Left colon (tissue), 2 donors: Measurements from ENCODE around the gene FOXF2. TPM values are rescaled to one million over a fixed set of nuclear protein-coding genes. Genes with fewer than 3 reads are reported as not detected.

Source experiments
- ATAC-seq: fragments of 200-7000 bp; cut with Tn5 transposase; one replicate; pipeline ENCODE4 v1.9.1; 2020; ENCODE audit warnings: mild to moderate bottlenecking, moderate library complexity
- DNase-seq, 2 donors: peaks; one replicate each; pipeline ENCODE4 v3.0.0-alpha.2; 2020
- intact Hi-C, 2 donors: fragments of 100-400 bp; cut with DNase I in 1 of 2; cut with micrococcal nuclease in 1 of 2; formaldehyde crosslinking; loops; one replicate each; pipeline versions ENCODE4 v1.11.2 to v1.14.0; 2022; cut with DNase I, micrococcal nuclease
- total RNA-seq, 2 donors: library from RNA; stranded (reverse); fragmentation: NEBNext Ultra II Directional; extraction: Animal tissue kit (Norgen Biotek cat#: 25700); gene quantifications; one replicate each; pipeline ENCODE4 v1.2.1, GENCODE V29; 2021
- donor health status: DM: no; HTN: no; CAD: no.
- donor health status: DM: yes; HTN: yes; CAD: no.

Gene FOXF2
- total RNA-seq, 2 donors from 2014 or later: 3.0 to 15.2 TPM

DNA sequence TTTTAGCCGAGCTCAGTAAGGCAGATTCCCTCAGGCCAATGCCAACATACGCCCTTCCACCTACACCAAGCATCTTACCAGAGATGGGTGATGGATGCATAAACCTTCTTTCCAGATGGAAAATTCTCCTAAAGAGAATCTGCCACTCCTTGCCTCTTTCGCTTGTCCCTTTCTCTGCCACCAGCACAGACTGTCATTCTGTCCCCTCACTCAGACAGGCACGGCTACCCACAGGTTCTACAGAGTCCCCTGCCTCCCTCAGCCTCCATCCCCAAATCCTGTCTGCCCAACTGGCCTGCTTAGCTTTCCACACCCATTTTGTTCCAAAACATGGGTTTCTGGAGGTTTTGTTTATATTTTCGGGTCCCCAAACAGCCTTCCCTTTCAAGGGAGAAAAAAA is 12.7 kb upstream of the FOXF2 start:
- ATAC-seq: no peak

DNA sequence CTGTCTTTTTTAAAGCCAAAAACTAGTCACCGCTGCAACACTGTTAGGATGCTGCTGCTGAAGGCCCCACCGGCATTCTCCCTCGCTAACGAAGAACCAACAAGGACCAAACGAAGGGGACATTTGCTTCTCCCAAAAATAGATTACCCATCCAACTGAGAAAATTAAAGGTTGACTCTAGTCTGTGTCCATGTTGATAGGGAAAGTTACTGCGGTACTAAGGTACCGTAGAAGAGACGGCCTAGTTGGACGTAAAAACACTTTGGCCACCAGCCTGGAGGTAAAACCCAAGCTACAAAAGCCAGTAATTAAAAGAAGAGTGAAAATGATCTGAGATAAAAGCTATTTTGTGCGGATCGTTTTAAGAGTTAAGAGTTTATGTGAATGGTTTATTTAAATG is 11.8 kb upstream of the FOXF2 start:
- intact Hi-C loops: no loop called here
- ATAC-seq: no peak
- no peak for DNase-seq

More for the DNA sequence above, 12.7 kb upstream of the FOXF2 start:
- intact Hi-C loops: no loop called here
- DNase-seq: no peak

DNA sequence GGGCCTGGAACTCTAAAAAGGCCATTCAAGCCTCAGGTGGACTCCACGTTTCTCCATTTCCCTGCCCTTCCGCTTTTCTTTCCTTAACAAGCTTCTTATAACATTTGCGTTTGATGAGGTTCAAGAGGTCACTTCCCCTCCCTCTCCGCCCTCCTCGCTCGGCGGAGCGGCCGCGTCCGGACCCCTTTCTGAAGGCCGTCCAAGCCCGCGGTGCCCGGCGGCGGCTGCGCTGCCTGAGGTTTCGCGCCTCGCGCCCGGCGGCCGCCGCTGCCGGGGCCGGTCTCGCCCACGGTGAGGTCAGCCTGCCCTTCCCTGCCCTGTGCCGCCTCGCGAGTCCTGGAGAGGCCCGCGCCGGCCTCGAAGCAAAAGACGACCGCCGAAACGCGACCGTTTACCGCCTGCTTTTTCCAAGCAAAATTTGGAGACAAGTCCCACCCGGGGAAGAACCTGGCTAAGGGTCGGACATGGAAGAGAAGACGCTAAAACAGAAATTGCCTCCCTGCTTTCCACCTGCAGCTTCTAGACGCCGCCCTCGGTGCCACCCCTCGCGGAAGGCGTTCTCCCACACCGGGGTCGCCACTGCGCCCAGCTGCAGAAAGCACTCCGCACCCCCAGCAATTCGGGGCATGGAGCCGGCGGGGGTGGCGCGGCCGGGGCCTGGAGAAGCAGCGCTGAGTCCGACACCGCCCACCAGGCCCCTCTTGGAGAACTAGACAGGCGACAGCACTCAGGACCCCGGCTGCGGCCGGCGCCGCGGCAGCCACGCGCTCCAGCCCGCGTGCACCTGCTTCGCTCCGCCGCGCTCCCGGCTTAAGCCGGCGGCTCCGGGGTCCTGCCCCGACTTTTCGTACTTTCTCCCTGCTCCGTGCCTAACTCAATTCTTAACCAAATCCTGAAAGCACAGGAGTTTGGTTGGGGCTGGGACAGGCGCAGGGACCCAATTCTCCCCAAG is 11.0 kb upstream of the FOXF2 start:
- DNase-seq (no peak), ATAC-seq (peak; percentile 31)
- intact Hi-C loops: no loop called here

DNA sequence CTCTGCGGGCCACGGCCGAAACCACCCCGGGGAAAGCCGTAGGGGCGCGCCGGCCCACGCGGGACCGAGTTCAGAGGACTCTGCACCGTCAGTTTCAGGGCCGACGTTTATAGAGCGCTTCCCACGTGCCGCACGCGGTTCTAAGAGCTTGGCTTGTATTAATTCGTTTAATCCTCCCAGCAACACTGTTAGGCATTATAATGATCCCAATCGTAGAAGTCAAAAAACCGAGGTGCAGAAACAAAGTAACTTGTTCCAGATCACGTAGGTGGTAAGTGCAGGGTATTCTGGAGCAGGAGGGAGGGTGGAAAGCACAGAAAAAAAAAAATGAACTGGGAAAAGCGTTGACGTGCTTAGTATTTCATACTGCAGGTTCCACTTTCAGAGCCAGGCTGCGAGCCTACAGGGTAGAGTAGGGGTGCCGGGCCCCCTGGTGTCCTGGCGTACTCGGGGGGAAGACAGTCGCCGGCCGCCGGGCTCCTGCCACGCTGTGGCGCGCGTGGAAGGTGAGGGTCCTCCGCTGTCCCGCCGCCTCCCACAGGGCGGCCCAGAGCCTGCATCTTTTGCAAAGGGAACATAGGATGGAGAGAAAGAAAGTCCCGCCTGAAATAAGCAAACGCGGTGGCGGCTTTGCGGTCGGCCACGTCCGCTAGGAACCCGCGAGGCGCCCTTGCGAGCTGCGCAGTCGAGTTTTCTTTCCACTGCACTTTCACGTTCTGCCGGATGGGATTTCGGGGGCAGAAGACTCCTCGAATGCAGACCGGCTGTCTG is 10.2 kb upstream of the FOXF2 start:
- intact Hi-C loops: no loop called here
- ATAC-seq (no peak), DNase-seq (no peak)

DNA sequence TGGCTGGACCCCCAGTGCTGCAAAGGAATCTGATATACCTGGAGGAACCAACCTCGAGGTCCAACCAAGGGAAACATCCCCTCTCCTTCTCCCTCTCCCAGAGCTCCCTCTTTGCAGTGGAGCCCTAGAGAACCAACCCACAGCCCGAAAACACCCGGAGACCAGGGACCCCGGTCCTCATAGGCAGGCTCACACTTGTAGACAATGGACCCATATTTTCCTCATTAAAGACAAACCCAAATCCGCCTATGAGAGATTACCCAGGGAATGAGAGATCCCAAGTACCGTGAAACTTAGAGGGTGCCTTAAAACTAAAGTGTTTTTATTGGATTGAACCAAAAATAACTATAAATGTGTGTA is 9.6 kb upstream of the FOXF2 start:
- DNase-seq (no peak), ATAC-seq (no peak)
- intact Hi-C loops: loop anchor here in 1 of 2 donors (10.0 kb wide), 1 partner anchor 655 kb away; no protein-coding TSS in a partner anchor

DNA sequence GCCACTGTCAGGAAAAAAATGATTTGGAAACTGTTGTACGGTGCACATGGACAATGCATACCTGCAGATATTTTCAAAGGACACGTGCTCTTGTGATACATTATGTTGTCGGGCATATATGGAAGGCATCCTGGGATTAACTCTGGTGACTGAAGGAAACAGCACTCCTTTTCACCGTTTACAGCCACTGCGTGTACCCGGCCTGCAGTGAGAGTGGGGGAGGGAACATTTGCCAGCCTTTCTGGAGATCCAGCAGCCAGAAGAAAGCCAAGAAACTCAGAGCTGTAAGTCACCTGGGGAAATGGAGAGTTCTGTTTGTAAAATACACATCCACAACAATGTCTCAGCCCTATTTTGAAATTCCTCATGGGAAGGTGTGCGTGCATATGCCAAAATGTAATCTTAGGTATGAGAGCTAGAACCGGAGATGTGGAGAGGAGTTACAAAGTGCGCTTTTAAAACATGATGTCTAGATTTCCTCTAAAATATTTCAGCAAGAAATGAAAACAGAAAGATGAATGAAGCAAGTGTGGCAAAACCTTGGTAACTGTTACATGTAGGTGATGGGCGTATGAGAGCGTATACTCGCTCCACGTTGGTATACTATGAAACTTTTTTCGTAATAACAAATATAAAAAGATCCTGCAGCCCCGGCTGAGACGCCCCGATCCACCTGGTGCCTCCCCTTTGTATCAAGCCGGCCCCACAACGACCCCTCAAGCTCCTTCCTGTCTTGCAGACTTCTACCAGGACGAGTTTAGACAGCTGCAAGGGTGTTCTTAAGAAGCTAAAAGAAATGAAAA is 8.6 kb upstream of the FOXF2 start:
- no peak for ATAC-seq
- DNase-seq: no peak
- intact Hi-C loops: loop anchor here in 1 of 2 donors (10.0 kb wide), 1 partner anchor 656 kb away; no protein-coding TSS in a partner anchor

DNA sequence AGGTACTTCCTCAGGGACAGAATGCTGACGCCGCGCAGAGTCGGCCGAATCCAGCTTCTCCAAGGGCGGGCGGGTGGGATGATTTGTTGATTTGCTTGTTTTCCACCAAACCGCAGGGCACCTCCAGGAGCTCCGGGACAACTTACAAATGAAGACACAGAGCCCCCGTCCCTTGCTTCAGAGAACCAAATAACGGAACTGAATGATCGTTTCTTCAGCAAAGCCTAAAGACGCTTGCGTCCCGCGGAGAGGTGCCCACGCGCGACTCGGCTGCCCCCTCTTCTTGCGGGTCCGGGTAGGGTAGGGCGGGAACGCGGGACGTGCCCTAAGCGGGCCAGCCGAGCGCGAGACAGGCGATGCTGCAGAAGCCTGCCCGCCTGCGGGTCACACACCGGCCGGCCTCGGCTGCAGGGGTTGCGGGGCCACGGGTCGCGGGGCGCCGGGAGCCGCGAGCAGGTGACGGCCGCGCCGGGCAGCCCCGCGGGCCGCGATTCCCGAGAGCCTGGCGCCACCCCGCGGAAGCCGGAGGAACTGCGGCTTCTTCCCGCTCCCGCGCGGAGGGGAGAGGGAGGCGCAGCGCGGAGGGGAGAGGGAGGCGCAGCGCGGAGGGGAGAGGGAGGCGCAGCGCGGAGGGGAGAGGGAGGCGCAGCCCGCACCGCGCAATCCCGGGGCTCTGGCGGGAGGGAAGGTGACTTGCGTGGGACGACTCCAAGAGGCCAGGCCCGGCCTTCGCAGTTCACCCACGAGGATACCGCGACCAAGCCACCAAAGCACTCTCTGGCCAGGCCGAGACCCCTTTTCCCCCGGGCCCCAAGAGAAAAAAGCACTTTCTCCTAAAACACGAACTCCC is 7.7 kb upstream of the FOXF2 start:
- intact Hi-C loops: loop anchor here in 1 of 2 donors (10.0 kb wide), 1 partner anchor 657 kb away; no protein-coding TSS in a partner anchor
- ATAC-seq (peak; percentile 71), DNase-seq (peak in 1 of 2 donors; percentile 61)

DNA sequence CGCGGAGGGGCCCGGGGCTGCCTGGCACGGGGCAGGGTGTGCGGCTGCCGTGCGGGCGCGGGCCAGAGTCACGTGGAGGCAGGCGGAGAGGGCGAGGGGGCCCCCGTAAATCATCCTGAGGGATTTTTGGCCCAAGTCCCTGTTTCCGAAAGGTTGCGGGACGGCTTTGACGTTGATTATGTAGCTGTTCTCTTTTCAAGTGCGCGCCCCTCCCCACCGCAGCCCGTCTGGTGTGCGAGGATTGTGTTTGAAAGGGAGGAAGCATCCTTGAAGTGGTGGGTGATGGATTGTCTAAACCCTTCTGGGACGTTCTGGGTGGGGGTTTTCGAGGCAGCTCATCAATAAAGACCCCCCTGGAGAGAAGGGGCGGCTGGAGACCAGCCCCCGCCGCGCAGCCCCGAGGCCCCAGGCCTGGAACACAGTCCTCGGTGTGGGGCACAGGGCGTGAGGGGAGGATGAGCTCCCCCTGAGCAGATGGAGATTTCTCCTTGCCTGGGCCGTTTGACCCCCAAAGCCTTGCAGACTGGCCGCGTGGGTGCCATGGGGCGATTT is 7.0 kb upstream of the FOXF2 start:
- no peak for DNase-seq
- peak; percentile 8 for ATAC-seq
- intact Hi-C loops: loop anchor here in 1 of 2 donors (10.0 kb wide), 1 partner anchor 658 kb away; no protein-coding TSS in a partner anchor

DNA sequence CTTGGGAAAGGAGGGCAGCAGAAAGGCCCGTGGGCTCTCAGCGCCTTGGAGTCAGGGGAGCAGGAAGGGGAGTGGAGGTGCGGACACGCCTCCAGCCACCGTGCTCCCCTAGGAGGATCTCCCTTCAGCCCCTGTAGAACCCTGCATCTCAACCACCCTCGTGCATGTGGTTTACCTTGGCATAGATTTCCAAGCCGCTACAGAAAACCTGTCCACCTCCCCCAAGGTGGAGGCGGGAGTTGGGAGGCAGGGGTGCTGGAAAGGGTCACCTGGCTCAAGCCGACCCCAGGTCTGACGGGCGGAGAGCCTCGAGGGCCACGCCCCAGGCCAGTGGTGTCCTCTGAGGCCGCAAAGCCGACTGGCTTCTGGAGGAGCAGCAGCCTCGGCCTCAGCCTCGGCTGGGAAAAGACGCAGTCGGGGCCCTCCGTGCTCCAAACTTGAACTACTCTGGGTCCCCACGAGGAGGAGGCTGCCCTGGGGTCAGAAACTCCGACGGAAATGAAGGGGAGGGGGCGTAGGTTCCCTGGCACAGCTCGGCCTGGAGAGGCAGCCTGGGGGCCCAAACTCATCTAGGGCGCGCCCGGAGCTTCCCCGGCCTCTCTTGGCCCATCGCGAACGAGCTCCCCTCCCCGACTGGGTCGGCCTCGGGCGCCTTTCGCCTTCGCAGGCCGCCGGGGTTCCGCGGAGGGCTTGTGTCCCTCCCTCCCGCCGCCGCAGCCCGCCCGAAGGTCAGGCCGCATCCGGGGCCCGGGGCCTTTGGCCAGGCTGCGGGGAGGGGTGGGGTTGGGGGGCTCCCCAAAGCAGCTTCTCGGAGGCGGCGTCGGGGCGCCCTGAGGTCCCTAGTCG is 6.3 kb upstream of the FOXF2 start:
- intact Hi-C loops: loop anchor here in 1 of 2 donors (10.0 kb wide), 1 partner anchor 658 kb away; no protein-coding TSS in a partner anchor
- ATAC-seq (no peak), DNase-seq (no peak)

DNA sequence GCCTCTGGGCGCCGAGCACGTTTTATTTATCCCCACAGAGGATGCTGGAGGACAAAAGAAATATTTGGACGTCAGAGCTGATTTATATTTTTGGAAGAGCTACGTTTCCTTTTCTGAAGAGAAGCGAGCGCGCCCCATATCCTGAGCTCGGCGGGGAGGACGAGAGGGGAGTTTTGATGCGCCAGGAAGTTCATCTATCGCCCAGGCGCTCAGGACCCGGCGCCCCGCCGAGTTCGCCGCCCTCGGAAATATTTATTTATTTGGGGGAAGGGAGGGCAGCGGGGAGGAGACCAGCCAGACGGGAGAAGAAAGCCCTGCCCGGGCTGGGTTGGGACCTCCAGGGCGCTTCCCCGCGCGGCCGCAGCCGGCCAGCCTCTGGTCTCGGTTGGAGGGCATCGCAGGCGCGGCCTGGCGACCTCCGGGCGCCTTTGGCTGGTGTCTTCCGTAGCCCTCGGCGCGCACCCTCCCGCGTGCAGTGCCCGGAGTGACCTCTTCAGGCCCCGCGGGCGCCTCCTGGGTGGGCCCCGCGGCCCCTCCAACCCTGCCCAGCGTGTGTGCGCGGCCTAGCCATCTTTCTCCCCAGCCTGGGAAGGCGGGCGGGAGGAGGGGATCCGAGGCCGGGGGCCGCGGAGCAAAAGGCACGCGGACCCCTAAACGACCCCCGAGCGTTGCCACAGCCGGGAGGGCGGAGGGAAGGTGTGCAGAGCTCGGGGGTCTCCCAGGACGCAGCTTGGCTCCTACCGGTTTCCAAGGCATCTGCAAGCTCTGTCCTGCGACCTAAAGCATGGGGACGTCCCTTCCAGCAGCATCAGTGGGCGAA is 5.4 kb upstream of the FOXF2 start:
- DNase-seq: no peak
- intact Hi-C loops: loop anchor here in 1 of 2 donors (10.0 kb wide), 1 partner anchor 659 kb away; no protein-coding TSS in a partner anchor
- ATAC-seq: no peak

DNA sequence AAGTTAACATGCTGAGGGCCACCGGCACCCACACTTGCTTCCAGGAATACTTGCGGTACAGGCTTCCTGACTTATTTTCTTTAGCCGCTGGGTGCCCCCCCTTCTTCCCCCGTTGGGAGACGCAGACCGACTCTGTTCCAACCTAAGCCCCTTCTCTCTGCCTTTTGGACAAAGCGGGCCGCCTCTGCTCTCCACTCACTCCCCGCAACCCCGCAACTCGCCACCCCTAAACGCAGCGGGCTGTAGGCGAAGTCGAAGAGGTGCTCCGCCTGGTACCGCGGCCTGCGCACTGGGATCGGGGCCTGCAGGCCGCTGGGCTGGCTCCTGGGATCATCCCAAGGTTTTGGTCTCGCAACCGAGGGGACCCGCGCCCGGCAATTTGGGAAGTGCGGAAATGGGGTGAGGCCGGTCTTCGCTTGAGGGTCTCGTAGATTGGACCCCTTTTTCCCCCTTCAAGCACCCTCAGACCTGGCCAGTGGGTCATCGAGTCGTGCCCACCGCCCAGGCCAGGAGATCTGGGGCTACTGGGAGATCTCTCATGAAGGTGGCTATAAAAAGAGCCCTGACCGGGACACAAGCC is 4.7 kb upstream of the FOXF2 start:
- ATAC-seq: no peak
- no peak for DNase-seq
- intact Hi-C loops: loop anchor here in 1 of 2 donors (10.0 kb wide), 1 partner anchor 660 kb away; no protein-coding TSS in a partner anchor

DNA sequence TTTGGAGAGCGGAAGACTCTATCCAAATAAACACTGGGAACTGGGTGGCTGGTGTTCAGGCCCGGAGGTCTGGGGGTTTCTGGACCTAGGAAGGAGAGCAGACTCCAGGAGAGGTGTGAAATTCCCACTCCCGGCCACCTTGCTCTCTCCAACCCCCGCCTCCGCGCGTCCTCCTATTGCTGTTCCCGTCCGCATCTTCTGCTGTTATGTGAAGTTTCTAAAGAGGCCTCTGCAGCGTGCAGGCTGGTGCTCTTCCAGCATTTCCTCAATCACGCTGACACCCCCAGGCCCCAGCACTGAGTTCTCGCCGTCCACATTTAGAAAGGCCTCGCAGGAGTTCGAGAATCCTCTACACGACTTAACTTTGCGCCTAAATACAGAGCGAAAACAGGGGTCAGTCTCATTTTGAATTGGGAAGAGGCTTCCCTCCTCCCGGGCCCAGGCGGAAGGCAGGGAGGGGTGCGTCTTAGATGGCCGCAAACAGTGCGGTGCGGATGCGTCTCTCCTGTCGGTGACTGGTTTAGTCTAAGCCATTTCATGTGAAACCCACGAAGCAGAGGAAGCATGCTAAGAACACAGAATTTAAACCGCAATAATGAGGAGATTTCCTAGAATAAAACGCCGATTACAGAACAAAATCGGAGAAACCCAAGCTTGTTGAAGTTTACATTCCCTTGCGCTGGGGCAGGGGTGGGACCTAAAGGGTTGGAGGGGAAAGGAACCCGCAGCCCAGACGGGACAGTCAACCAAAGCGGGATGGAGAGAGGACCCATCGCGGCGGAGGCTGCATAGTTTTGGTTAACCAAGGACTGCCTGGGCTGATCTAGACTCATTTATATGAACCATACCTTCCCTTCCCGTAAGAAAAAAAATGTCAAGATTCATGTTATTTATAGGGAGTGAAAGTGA is 4.0 kb upstream of the FOXF2 start:
- intact Hi-C loops: loop anchor here in 1 of 2 donors (10.0 kb wide), 1 partner anchor 661 kb away; no protein-coding TSS in a partner anchor
- DNase-seq (no peak), ATAC-seq (no peak)

DNA sequence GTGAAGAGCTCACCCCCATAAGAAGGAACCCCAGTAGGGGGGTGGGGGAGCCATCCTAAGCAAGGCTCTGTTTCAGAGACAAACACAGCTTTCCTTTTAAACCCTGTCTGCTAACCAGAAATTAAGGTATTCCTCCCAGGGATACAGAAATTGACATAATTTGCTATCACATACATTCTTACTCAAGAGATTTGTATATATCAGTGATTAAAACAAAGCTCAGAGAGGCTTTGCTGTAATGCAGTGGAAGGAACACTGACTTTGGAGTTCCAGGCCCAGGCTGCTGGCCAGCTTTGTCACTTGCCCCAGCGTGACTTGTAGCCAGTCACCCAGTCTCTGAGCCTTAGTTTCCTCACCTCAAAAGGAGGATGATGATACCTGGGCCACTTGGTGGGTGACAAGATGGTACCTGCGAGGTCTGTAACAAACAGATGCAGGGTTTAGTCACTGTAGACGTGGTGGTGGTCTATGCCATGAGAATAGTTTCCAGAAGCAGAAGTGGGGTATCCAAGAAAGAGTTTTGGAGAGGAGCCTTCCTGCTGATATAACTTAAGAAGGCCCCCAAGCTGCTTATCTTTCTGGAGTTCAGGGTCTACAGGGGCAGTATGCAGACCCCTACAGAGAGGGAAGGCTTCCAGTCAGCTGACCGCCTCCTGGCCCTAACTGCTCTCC is 3.2 kb upstream of the FOXF2 start:
- no peak for DNase-seq
- no peak for ATAC-seq
- intact Hi-C loops: loop anchor here in 1 of 2 donors (10.0 kb wide), 1 partner anchor 661 kb away; no protein-coding TSS in a partner anchor

DNA sequence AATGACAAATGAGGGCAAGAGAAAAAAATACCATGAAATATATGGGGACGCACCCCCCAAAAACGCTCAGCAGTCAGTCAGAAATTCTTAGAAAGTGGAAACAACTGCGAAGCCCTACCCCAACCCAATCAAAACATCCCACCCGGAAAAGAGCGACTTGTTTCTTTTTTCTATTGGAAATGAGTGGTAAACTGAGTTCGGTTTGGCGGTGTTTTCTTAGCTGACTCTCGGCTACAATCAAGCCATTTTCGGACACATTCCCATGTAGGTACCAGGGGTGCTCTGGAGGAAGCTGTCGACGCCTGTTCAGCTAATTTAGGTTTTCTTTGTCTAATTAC is 1.9 kb upstream of the FOXF2 start:
- no peak for DNase-seq
- intact Hi-C loops: loop anchor here in 1 of 2 donors (10.0 kb wide), 1 partner anchor 663 kb away; no protein-coding TSS in a partner anchor
- ATAC-seq: no peak
